ENCODE results near the gene PUM1.

The PUM1 gene

GRCh38 chr1:30912913-30913652 is 152.4 kb downstream of the PUM1 start:
- TF ChIP-seq CTCF (conservative IDR thresholded peaks at IDR 0.05) = no peak
- no peak for TF ChIP-seq ZFX (IDR thresholded peaks at IDR 0.05)
- no peak overlapping the region for H3K27ac ChIP-seq

DNA sequence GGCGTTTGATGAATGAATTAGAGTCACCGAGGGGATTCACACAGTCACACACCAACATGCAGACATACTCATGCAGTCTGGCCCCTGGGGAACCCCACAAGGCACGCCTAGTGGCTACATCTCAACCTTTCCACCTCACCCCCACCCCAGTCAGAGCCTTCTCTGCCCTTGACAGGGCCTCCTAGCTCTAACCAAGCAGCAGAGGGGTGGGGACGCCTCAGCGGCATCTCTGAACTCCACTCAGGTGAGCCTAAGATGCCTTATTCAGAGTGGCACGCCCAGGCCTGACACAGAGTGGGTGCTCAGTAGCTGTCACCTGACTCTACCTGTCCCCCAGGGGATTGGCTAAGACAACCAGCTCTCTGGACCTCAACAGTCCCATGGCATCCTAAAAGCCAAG is 153.3 kb downstream of the PUM1 start:
- H3K27ac ChIP-seq = no peak overlapping the region
- TF ChIP-seq ZFX (IDR thresholded peaks at IDR 0.05) = no peak
- no peak for TF ChIP-seq CTCF (conservative IDR thresholded peaks at IDR 0.05)

GRCh38 chr1:30911059-30911954 is 154.2 kb downstream of the PUM1 start:
- H3K27ac ChIP-seq = no peak overlapping the region
- TF ChIP-seq ZFX (IDR thresholded peaks at IDR 0.05) = no peak
- peak; percentile 92 for TF ChIP-seq CTCF (conservative IDR thresholded peaks at IDR 0.05)

DNA sequence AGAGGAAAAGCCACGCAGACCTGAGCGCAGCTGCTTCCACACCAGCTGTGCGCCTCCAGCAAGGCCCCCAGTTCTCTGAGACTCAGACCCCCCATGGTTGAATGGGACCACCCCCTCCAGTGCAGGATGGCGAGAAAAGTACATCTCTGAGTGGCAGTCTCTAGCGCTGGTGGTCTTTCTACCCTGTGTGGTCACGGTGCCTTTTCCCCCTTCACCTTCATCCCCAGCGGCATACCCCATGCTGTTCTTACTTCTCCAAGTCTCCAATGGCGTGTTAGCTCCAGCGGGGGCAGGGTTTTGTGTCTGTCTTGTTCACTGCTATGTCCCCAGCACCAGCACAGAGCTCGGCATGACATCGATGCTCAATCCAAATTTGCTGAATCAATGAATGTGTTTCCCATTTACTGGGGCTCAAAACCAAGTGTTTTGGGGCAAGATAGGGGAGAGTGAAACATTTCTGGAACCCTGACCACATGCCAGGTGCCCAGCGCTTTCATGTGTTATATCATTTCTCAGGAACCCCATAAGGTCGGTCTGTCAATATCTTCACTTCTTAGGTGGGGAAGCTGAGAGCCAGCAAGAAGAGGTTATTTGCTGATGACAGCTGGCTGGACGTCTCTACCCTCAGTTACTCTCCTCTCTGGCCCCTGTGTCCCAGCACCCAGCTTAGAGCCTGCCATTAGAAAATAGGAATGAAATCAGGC is 156.0 kb downstream of the PUM1 start:
- TF ChIP-seq CTCF (conservative IDR thresholded peaks at IDR 0.05) = no peak
- no peak for TF ChIP-seq ZFX (IDR thresholded peaks at IDR 0.05)
- H3K27ac ChIP-seq = peak overlapping the region; percentile 44

GRCh38 chr1:30908696-30909364 is 156.7 kb downstream of the PUM1 start, which contains the start of gene SDC3:
TSS of gene SDC3 (minus strand) at chr1:30908758. CDS start at chr1:30908586, 172 bp downstream.
- TF ChIP-seq CTCF (conservative IDR thresholded peaks at IDR 0.05) (no peak), ZFX (IDR thresholded peaks at IDR 0.05) (no peak)
- peak within 1 kb of the TSS; percentile 44 for H3K27ac ChIP-seq

DNA sequence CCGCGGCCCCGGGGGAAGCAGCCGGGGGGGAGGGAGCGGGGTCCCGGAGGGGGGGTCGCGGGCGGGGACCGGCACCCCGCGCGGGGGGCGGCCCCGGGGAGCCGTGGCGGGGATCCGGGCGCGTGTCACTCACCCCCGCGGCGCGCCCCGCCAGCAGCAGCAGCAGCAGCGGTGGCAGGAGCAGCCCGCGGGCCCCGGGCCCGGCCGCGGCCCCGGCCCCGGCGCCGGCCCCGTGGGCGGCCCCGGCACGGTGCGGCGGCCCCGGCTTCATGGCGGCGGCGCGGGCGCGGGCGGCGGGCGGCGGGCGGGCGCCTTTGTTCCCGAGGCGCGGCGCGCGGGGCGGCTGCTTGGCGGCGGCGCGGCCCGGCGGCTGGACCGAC is 157.2 kb downstream of the PUM1 start:
- TF ChIP-seq ZFX (IDR thresholded peaks at IDR 0.05) = no peak
- no peak for TF ChIP-seq CTCF (conservative IDR thresholded peaks at IDR 0.05)
- H3K27ac ChIP-seq = peak overlapping the region; percentile 24; the same call in 1 of the 2 replicates
